ENCODE measurements around the gene ART3.
A peak's percentile ranks its signal among the peaks of the same experiment; 100 is the strongest.
"Not testable (repeated sequence)": the region's sequence is repeated elsewhere in the genome, so short reads cannot be mapped to it uniquely, and the experiment has no call there.

The ART3 gene

GRCh38 chr4:76074468-76074867 lies at the start of gene ART3:
Gene ART3, plus strand, starts transcription at chr4:76074709. Its CDS starts 1,181 bp downstream, at chr4:76075890.
- DNase-seq (ENCODE audit: low read depth, low spot score): no peak

DNA sequence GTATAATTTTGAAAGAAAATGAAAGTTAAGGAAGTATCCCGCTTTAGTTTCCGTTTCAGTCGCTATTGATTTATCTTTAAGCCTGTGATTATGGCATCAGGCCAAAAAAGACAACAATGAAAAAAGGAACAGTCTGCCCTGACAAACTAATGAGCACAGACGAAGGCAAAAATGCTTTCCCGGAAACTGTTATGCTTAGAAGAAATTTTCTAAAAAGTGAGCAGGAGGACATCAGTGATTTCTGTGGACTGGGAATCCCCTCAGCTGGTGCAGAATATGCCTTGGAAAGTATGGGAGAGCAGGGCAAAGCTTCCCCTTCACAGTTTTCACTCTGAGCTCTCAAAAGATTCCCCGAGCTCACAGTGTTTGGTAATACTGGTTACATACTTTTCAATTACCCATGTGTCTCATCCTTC lies 46.2 kb upstream of the ART3 start:
- DNase-seq (ENCODE audit: low read depth, low spot score): no peak

- no peak for DNase-seq (ENCODE audit: low read depth, low spot score)
Observed at GRCh38 chr4:76029300-76029699, 45.2 kb upstream of the ART3 start.

DNA sequence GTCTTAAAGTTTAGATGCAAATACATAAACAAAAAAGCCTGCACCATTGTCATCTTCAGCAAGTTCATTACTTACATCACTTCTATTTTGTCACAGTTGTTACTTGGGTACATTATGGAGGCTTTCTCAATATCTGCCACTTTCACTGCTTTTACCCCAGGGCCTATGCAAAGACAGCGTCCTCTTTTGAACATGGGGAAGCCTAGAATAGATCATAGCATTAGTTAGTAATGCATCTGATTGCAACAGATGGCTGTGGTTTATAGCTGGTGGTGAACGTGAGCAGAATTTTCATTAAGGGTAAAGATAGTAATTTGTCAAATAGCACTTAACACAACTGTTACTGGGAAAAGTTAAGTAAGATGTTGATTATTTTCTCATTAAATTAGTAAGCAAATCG lies 39.4 kb upstream of the ART3 start:
- no peak for DNase-seq (ENCODE audit: low read depth, low spot score)

GRCh38 chr4:76035799-76036380 lies 38.6 kb upstream of the ART3 start, which contains the start of gene CXCL11:
Gene CXCL11, minus strand, starts transcription at chr4:76036070. Its CDS starts 83 bp downstream, at chr4:76035987.
- DNase-seq (ENCODE audit: low read depth, low spot score): no peak

- no peak for DNase-seq (ENCODE audit: low read depth, low spot score)
Observed at GRCh38 chr4:76036855-76037254, 37.7 kb upstream of the ART3 start.

DNA sequence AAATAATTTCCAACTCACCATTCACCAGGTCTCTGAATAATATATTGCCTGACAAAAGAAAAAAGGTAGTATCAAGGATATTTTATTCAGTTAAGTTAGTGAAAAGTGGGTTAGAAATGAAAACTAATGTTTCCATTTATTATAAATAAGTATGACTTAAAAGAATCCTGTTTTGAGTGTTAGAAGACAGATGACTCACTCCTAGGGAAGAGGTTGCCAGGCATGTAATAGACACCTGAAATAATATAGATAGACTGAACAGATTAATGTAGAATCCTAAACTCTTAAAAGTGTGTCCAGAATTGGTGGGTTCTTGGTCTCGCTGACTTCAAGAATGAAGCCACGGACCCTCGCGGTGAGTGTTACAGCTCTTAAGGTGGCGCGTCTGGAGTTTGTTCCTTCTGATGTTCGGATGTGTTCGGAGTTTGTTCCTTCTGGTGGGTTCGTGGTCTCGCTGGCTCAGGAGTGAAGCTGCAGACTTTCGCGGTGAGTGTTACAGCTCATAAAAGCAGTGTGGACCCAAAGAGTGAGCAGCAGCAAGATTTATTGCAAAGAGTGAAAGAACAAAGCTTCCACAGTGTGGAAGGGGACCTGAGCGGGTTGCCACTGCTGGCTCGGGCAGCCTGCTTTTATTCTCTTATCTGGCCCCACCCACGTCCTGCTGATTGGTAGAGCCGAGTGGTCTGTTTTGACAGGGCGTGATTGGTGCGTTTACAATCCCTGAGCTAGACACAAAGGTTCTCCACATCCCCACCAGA lies 32.1 kb upstream of the ART3 start:
- not testable (repeated sequence) for DNase-seq (ENCODE audit: low read depth, low spot score)

DNA sequence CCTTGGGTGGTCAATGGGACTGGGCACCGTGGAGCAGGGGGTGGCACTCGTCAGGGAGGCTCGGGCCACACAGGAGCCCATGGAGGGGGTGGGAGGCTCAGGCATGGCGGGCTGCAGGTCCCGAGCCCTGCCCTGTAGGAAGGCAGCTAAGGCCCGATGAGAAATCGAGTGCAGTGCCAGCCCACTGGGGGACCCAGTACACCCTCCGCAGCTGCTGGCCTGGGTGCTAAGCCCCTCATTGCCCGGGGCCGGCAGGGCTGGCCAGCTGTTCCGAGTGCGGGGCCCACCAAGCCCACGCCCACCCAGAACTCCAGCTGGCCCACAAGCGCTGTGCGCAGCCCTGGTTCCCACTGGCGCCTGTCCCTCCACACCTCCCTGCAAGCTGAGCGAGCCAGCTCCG lies 31.2 kb upstream of the ART3 start:
- DNase-seq (ENCODE audit: low read depth, low spot score): not testable (repeated sequence)

GRCh38 chr4:76044686-76045085 lies 29.8 kb upstream of the ART3 start:
- not testable (repeated sequence) for DNase-seq (ENCODE audit: low read depth, low spot score)

DNA sequence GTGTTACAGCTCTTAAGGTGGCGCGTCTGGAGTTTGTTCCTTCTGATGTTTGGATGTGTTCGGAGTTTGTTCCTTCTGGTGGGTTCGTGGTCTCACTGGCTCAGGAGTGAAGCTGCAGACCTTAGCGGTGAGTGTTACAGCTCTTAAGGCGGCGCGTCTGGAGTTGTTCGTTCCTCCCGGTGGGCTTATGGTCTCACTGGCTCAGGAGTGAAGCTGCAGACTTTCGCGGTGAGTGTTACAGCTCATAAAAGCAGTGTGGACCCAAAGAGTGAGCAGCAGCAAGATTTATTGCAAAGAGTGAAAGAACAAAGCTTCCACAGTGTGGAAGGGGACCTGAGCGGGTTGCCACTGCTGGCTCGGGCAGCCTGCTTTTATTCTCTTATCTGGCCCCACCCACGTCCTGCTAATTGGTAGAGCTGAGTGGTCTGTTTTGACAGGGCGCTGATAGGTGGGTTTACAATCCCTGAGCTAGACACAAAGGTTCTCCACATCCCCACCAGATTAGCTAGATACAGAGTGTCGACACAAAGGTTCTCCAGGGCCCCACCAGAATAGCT lies 24.6 kb upstream of the ART3 start:
- not testable (repeated sequence) for DNase-seq (ENCODE audit: low read depth, low spot score)

GRCh38 chr4:76050560-76051050 lies 23.9 kb upstream of the ART3 start:
- DNase-seq (ENCODE audit: low read depth, low spot score): not testable (repeated sequence)

DNA sequence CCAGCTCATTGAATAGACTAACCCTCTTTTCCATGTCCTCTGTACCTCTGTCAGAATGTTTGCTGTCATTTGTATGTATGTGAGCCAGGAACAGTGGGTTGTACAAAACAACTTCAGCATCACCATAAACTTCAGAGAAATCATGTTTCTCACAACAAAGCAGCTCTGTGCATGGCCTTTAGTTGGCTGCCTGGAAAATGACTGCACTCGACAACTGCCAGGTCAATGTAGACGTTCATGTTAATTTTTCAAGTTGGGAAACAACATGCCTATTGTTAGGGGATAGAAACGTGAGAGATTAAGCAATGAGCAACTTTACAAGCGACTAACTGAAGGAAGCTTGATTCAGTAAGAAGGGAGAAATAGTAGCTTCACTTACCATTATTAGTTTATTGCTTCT lies 20.8 kb upstream of the ART3 start:
- DNase-seq (ENCODE audit: low read depth, low spot score): no peak

GRCh38 chr4:76055016-76055415 lies 19.5 kb upstream of the ART3 start:
- DNase-seq (ENCODE audit: low read depth, low spot score): no peak

DNA sequence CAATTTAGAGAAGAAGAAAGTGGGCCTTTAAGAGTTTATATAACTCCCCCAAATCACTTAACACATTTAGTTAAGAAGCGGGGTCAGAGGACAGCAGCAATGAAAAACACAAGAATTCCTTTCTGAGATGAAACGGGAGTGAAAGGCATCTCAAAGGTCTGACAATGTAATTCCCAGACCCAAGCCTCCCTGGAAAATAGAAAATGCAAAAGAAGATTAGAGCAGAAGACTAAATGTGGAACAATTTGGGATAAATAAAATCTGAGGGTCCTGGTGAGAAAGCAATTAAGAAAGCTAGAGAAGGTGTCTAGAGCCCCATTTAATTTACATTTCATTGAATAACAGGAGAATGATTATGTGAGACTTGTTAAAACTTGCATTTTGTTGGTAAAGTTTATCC lies 19.1 kb upstream of the ART3 start:
- DNase-seq (ENCODE audit: low read depth, low spot score): no peak

DNA sequence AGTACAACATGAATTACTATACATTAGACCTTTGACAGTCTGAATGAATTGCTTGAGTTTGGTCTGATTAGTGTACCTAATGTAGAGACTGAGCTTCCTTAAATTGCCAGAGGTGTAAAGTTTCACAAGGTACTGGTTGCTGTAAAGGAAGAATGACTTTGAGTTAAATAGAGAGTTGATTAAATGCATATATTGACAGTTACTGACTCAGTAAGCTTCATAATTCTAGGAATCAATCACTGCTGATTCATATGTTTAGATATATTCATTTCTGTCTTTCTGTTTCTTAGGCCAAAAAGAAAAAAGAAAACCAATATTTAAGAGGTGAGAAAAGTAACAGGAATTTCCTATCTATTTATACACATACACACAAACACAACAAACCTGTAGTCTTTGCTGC lies 16.2 kb upstream of the ART3 start:
- no peak for DNase-seq (ENCODE audit: low read depth, low spot score)

- no peak for DNase-seq (ENCODE audit: low read depth, low spot score)
Observed at GRCh38 chr4:76058888-76059426, 15.6 kb upstream of the ART3 start.

GRCh38 chr4:76059750-76060149 lies 14.8 kb upstream of the ART3 start:
- DNase-seq (ENCODE audit: low read depth, low spot score): no peak

- DNase-seq (ENCODE audit: low read depth, low spot score): no peak
Observed at GRCh38 chr4:76060506-76060905, 14.0 kb upstream of the ART3 start.

DNA sequence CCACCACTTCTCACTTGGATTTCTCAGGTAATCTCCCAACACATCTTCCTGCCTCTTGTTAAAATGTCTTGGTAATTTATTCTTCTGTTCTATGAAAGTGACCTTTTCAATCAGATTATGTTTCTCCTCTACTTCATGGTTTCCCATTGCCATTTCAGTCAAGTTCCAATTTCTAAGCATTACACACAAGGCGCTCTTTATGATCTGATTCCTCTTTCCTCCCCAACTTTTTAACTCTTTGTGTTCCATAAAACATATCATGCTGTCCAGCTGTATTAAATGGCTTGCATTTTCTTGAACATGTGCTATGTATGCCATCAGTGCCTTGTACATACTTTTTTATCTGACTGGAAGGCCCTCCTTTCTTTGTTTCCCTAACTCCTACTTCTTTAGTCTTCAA lies 13.1 kb upstream of the ART3 start:
- DNase-seq (ENCODE audit: low read depth, low spot score): no peak

GRCh38 chr4:76061982-76062381 lies 12.5 kb upstream of the ART3 start:
- DNase-seq (ENCODE audit: low read depth, low spot score): no peak

DNA sequence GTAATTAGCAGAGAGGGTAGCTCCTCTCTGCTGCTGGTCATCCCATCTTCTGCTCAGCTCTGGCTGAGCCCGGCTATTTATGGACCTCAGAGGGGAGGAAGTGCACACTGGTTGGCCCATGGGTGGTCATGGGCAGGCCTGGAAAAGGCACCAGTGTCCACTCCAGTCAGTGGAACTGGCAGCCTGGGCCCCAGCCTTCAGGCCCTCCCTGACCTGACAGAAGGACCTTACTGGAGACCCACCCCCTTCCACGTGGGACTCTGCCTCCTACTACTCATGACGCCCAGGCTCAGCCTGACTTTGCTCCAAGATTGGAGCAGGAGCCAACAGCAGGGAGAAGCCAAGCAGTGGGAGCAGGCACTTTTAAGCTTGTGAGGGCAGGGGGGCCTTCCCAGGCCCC lies 8.0 kb upstream of the ART3 start:
- DNase-seq (ENCODE audit: low read depth, low spot score): no peak

DNA sequence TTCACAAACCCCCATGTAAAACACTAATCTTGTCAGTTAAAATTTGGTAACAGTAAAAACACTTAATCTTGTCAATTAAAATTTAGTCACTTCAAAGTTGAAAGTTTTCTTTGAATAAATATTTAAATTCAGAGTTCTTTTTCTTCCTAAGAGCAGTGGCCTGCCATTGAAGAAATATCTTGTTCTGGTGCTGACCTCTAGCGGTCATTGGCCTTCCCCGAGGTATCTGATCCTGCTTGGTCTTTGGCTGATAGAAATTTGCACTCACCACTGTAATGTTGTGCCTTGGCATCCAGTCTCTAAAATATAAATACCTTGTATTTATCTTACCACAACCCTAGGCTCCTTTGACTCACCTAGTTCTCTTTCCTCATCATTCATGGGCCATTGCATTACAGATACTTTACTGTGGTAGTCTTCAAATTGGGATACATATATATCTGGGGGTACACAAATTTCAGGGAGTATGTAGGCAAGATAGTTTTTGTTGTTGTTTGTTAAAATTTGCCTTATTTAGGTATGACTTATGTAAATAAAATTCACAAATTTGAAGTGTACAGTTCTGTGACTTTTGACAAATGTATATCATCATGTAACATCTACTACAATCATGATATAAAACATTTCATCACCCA lies 6.7 kb upstream of the ART3 start:
- DNase-seq (ENCODE audit: low read depth, low spot score): peak; percentile 33
